ENCODE measurements around the gene GALNT10.

GALNT10 gene

GRCh38 chr5:154449786-154450185 lies 259.3 kb downstream of the GALNT10 start:
- Mint-ChIP-seq H3K9me3 (no peaks in the 10 kb centered on the region), H3K4me1 (peaks cover 44% of the 10 kb centered on the region), H3K36me3 (ENCODE audit: low read depth) (peaks cover 37% of the 10 kb centered on the region), H3K4me3 (no peak overlapping the region), H3K27ac (no peak overlapping the region), H3K27me3 (ENCODE audit: low read depth) (peaks cover under 1% of the 10 kb centered on the region)
- TF ChIP-seq CTCF (IDR thresholded peaks at IDR 0.05; ENCODE audit: unreplicated experiment in 3 of 3), result no peak

GRCh38 chr5:154451957-154452356 lies 261.4 kb downstream of the GALNT10 start:
- H3K9me3 Mint-ChIP-seq, result no peaks in the 10 kb centered on the region
- no peak overlapping the region for H3K4me3 Mint-ChIP-seq
- peaks cover 32% of the 10 kb centered on the region for H3K4me1 Mint-ChIP-seq
- TF ChIP-seq CTCF (IDR thresholded peaks at IDR 0.05; ENCODE audit: unreplicated experiment in 3 of 3), result no peak
- peaks cover 53% of the 10 kb centered on the region for H3K36me3 Mint-ChIP-seq (ENCODE audit: low read depth)
- no peak overlapping the region for H3K27ac Mint-ChIP-seq
- H3K27me3 Mint-ChIP-seq (ENCODE audit: low read depth), result no peaks in the 10 kb centered on the region

GRCh38 chr5:154455585-154455984 lies 265.1 kb downstream of the GALNT10 start:
- no peak overlapping the region for H3K27ac Mint-ChIP-seq
- H3K36me3 Mint-ChIP-seq (ENCODE audit: low read depth), result peaks cover 68% of the 10 kb centered on the region
- TF ChIP-seq CTCF (IDR thresholded peaks at IDR 0.05; ENCODE audit: unreplicated experiment in 3 of 3), result no peak
- H3K27me3 Mint-ChIP-seq (ENCODE audit: low read depth), result no peaks in the 10 kb centered on the region
- H3K4me3 Mint-ChIP-seq, result no peak overlapping the region
- H3K4me1 Mint-ChIP-seq, result peaks cover 2% of the 10 kb centered on the region
- no peaks in the 10 kb centered on the region for H3K9me3 Mint-ChIP-seq

- H3K27me3 Mint-ChIP-seq (ENCODE audit: low read depth), result no peaks in the 10 kb centered on the region
- H3K9me3 Mint-ChIP-seq, result no peaks in the 10 kb centered on the region
- no peak overlapping the region for H3K4me3 Mint-ChIP-seq
- no peak overlapping the region for H3K27ac Mint-ChIP-seq
- H3K4me1 Mint-ChIP-seq, result no peaks in the 10 kb centered on the region
- peaks cover 64% of the 10 kb centered on the region for H3K36me3 Mint-ChIP-seq (ENCODE audit: low read depth)
- no peak for TF ChIP-seq CTCF (IDR thresholded peaks at IDR 0.05; ENCODE audit: unreplicated experiment in 3 of 3)
Measured at GRCh38 chr5:154456540-154456939, 266.0 kb downstream of the GALNT10 start.

- peaks cover 48% of the 10 kb centered on the region for H3K36me3 Mint-ChIP-seq (ENCODE audit: low read depth)
Measured at GRCh38 chr5:154459015-154459414, 268.5 kb downstream of the GALNT10 start.

More at GRCh38 chr5:154459015-154459414, 268.5 kb downstream of the GALNT10 start:
- Mint-ChIP-seq H3K4me3 (no peak overlapping the region), H3K27me3 (ENCODE audit: low read depth) (peaks cover under 1% of the 10 kb centered on the region), H3K27ac (no peak overlapping the region), H3K9me3 (no peaks in the 10 kb centered on the region), H3K4me1 (no peaks in the 10 kb centered on the region)
- no peak for TF ChIP-seq CTCF (IDR thresholded peaks at IDR 0.05; ENCODE audit: unreplicated experiment in 3 of 3)
